HUDEP-2 (cell line): ENCODE measurements around the gene UBL5.

Experiments
- DNase-seq, 76 experiments: peaks; one replicate each; lab custom pipeline; 2025; ENCODE audit not compliant: unreplicated experiment in 76 of 76; lab: John Stamatoyannopoulos, UW

UBL5 gene

DNA sequence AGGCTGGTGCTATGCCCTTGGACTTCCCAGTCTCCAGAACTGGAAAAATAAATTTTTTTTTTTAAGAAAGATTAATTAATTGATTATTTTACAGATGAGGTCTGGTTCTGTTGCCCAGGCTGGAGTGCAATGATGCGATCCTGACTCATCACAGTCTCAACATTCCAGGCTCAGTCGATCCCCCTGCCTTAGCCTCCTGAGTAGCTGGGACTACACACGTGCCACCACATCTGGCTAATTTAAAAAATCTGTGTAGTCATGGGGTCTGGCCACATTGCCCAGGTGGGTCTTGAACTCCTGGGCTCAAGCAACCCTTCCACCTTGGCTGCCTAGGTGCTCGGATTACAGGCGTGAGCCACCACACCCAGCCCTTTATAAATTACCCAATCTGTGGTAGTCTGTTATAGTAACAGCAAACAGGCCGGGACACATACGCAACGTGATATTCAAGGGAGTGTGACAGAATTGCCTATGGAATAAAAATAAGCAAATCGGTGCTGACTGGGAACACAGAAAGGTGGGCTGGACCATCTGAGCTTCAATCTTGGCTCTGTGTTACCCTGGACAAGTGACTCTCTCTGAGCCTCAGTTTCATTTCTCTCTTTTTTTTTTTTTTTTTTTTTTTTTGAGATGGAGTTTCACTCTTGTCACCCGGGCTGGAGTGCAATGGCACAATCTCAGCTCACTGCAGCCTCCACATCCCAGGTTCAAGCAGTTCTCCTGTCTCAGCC lies 50.2 kb downstream of the UBL5 start:
- DNase-seq = no peak

DNA sequence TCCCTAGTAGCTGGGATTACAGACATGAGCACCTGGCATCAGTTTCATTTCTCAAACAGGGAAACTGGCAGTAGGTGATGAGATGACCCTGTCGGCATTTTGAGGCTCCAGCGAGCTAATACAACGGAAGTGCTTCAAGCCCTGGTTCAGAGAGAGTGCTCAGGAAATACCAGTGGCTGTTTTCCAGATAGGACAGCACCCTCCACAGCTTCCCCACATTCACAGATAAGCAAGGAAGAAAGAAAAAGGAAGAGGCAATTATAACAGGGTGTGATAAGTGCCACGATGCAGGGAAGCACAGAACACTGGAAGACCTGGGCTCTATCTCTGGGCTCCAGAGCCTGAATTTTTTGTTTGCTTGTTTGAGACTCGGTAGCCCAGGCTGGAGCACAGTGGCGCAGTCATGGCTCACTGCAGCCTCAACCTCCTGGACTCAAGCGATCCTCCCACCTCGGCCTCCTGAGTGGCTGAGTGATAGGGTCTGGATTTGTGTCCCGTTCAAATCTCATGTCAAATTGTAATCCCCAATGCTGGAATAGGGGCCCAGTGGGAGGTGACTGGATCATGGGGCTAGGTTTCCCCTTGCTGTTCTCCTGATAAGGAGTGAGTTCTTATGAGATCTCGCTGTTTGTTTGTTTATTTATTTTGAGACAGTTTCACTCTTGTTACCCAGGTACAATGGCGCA lies 50.9 kb downstream of the UBL5 start:
- DNase-seq = no peak
